Sigmoid colon (tissue), 7 donors: ENCODE results near the gene NTRK3. TPM values are rescaled to one million over a fixed set of nuclear protein-coding genes. Genes with fewer than 3 reads are reported as not detected.

ENCODE experiments used
- DNase-seq: peaks from one replicate; pipeline ENCODE4 v3.0.0-alpha.2; 2019
- H3K27ac ChIP-seq, 4 donors: fragments of 200-600 bp; sonication (generic); one replicate each; pipeline ENCODE4 v1.5.1; 2016 to 2019; ENCODE audit warnings: mild to moderate bottlenecking in 1 of 4
- H3K27me3 ChIP-seq, 3 donors: fragments of 200-600 bp; sonication (generic); one replicate each; pipeline ENCODE4 v1.5.1; 2019; ENCODE audit warnings: mild to moderate bottlenecking in 1 of 3
- H3K36me3 ChIP-seq, 4 donors: fragments of 200-600 bp; sonication (generic); one replicate each; pipeline ENCODE4 v1.5.1; 2016 to 2019
- H3K4me1 ChIP-seq, 4 donors: fragments of 200-600 bp; sonication (generic); one replicate each; pipeline ENCODE4 v1.5.1; 2017 to 2019
- H3K4me3 ChIP-seq, 4 donors: fragments of 200-600 bp; sonication (generic); one replicate each; pipeline ENCODE4 v1.5.1; 2017 to 2019; ENCODE audit warnings: mild to moderate bottlenecking in 2 of 4, moderate library complexity in 1 of 4
- H3K9me3 ChIP-seq, 4 donors: fragments of 200-600 bp in 3 of 4; sonication (generic) in 3 of 4; one replicate each; pipeline versions ENCODE4 v1.5.1 to v1.6.1; 2013 to 2019
- EP300 ChIP-seq, 4 donors: sonication (generic); formaldehyde crosslinking; IDR thresholded peaks; one replicate each; pipeline ENCODE4 v1.6.1; 2017; ENCODE audit warnings: antibody characterized with exemption in 4 of 4
- POLR2A ChIP-seq, 2 donors: fragments of 450-650 bp; IDR thresholded peaks; one replicate each; pipeline ENCODE4 v1.6.1; 2016; ENCODE audit warnings: antibody characterized with exemption in 2 of 2, mild to moderate bottlenecking in 2 of 2, moderate library complexity in 2 of 2
- POLR2AphosphoS5 ChIP-seq, 4 donors: sonication (generic); formaldehyde crosslinking; IDR thresholded peaks; one replicate each; pipeline ENCODE4 v1.6.1; 2017; ENCODE audit warnings: antibody characterized with exemption in 4 of 4
- WGBS, 2 donors: extraction: QIAGEN DNeasy Blood & Tissue Kit; methylation state at CpG; one replicate each; pipeline ENCODE4 v1.1.7; 2013; 5-methylcytosine and 5-hydroxymethylcytosine counted together
- intact Hi-C: fragments of 100-400 bp; cut with DNase I; formaldehyde crosslinking; loops from one replicate; pipeline ENCODE4 v1.15.1; 2023
- polyA plus RNA-seq, 3 donors: library from polyadenylated mRNA; stranded (reverse); fragments of 200-250 nt; gene quantifications; one replicate each; pipeline ENCODE4 v1.2.3, GENCODE V29; 2013
- total RNA-seq, 4 donors: library from RNA; depleted of rRNA; stranded (reverse); fragments of >200 nt; gene quantifications; one replicate each; pipeline ENCODE4 v1.1.0, GENCODE V29; 2016
- TF ChIP-seq, protein P1 (sequence below), 4 experiments: fragments of 450-650 bp in 3 of 4; fragments of 200-600 bp in 1 of 4; IDR thresholded peaks; one replicate each; pipeline ENCODE4 v1.5.1; 2016 to 2019; ENCODE audit warnings: antibody characterized with exemption in 4 of 4, mild to moderate bottlenecking in 3 of 4, moderate library complexity in 2 of 4
- donor health status: healthy with polysubstance abuse.
- donor health status: Bipolar disorder and iron deficiency.
- donor health status: healthy.

NTRK3 gene
- total and polyA plus RNA-seq, 7 donors, result 1.1 to 13.0 (median 3.6) TPM; not detected in 2

DNA sequence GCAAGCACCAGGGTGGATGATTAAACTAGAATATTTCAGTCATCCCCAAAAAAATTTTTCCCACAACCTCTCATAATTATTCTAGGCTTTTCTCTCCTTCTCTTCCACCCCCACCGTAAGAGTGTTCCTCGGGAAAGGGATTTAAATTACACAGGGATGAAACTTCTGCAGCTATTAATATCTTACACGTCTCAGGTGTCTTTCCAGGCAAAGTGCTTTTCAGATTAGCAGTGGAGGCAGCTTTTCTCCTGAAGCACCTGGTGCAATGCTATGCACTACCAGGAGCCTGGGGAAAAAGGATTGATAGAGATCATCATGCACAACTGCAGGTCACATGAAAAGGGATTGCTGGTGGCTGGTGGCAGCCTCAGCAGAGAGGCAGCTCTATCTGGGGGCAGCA, 250.4 kb downstream of the NTRK3 start:
- DNase-seq, result no peak
- WGBS, 2 donors, result 79 to 83% methylated on average over 3 of the region's 3 CpGs
- Histone ChIP-seq H3K36me3 (no peaks in the 10 kb centered on the region), H3K27me3 (no peaks in the 10 kb centered on the region), H3K4me1 (no peaks in the 10 kb centered on the region), H3K4me3 (no peak overlapping the region), H3K27ac (no peak overlapping the region), H3K9me3 (no peaks in the 10 kb centered on the region)
- no peak for TF ChIP-seq POLR2AphosphoS5 (IDR thresholded peaks at IDR 0.05)
- TF ChIP-seq, protein P1, sequence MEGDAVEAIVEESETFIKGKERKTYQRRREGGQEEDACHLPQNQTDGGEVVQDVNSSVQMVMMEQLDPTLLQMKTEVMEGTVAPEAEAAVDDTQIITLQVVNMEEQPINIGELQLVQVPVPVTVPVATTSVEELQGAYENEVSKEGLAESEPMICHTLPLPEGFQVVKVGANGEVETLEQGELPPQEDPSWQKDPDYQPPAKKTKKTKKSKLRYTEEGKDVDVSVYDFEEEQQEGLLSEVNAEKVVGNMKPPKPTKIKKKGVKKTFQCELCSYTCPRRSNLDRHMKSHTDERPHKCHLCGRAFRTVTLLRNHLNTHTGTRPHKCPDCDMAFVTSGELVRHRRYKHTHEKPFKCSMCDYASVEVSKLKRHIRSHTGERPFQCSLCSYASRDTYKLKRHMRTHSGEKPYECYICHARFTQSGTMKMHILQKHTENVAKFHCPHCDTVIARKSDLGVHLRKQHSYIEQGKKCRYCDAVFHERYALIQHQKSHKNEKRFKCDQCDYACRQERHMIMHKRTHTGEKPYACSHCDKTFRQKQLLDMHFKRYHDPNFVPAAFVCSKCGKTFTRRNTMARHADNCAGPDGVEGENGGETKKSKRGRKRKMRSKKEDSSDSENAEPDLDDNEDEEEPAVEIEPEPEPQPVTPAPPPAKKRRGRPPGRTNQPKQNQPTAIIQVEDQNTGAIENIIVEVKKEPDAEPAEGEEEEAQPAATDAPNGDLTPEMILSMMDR (IDR thresholded peaks at IDR 0.05), result no peak
- TF ChIP-seq EP300 (IDR thresholded peaks at IDR 0.05), result no peak
- TF ChIP-seq POLR2A (IDR thresholded peaks at IDR 0.05), result no peak
- intact Hi-C loops, result no loop called here

DNA sequence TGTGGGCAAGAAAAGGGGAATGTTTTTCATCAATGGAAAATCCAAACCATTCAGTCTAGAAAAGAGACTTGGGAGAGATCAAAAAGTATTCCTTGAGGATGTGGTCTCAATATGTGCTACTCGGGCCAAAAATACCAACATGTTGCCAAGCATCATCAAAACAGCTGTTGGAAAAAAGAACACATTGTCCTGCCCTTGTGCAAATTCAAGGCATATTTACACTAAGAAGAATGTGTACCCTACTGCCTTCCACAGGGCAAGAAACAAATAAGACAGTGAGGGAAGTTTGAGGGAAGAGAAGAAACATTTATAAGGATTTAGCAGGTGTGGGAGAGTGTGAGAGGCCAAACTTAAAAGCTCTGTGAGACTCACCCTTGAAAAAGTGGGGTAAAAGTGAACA, 252.1 kb downstream of the NTRK3 start:
- intact Hi-C loops, result no loop called here
- no peaks in the 10 kb centered on the region for H3K9me3 ChIP-seq
- WGBS, 2 donors, result 47 to 68% methylated on average over 1 of the region's 1 CpG
- no peak for DNase-seq
- no peaks in the 10 kb centered on the region for H3K36me3 ChIP-seq
- H3K27me3 ChIP-seq, result no peaks in the 10 kb centered on the region
- H3K27ac ChIP-seq, result no peak overlapping the region
- H3K4me3 ChIP-seq, result no peak overlapping the region
- H3K4me1 ChIP-seq, result no peaks in the 10 kb centered on the region
- TF ChIP-seq POLR2A (IDR thresholded peaks at IDR 0.05), result no peak
- TF ChIP-seq, protein P1 (IDR thresholded peaks at IDR 0.05), result no peak
- TF ChIP-seq EP300 (IDR thresholded peaks at IDR 0.05), result no peak
- no peak for TF ChIP-seq POLR2AphosphoS5 (IDR thresholded peaks at IDR 0.05)

DNA sequence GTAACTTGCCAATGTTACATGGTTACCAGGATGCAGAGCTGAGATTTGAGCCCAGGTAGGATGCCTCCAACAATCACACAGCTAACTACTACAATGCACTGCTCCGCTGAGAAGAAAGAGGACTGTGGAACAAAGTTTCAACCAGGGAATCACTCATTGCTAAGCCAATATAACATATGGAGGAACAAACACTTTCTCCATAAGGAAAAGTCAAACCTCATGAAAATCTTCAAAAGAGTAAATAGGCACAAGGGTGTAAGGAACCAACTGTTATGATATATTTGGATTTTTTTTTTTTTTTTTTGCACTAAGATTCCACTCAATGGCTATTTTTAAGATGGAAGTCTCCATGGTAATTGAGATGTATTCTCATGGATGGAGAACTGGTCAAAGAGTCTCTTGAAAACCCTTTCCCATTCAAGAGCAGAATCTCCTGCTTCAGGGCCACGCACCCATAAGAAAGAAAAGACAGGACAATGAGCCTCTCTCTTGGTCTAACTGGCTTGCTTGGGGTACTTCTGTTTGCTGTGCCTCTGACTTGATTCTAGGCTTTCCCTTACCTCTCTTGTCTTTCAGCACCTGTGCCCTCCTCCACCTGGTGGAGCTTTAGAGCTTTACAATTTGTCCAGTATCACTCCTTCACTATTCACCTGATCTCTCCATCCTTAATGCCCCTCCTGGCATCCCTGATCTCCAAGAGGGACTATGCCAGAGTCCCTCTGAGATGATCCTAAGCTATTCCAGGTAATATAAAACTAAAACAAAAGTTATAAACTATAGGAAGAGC, 252.8 kb downstream of the NTRK3 start:
- Histone ChIP-seq H3K36me3 (no peaks in the 10 kb centered on the region), H3K27me3 (no peaks in the 10 kb centered on the region), H3K4me1 (no peaks in the 10 kb centered on the region), H3K9me3 (no peaks in the 10 kb centered on the region), H3K27ac (no peak overlapping the region), H3K4me3 (no peak overlapping the region)
- no peak for TF ChIP-seq POLR2A (IDR thresholded peaks at IDR 0.05)
- no peak for TF ChIP-seq EP300 (IDR thresholded peaks at IDR 0.05)
- TF ChIP-seq POLR2AphosphoS5 (IDR thresholded peaks at IDR 0.05), result no peak
- TF ChIP-seq, protein P1 (IDR thresholded peaks at IDR 0.05), result no peak
- WGBS, 2 donors, result 85 to 90% methylated on average over 2 of the region's 2 CpGs
- intact Hi-C loops, result no loop called here
- no peak for DNase-seq

GRCh38 chr15:88002706-88003105, 253.8 kb downstream of the NTRK3 start:
- H3K27me3 ChIP-seq, result no peaks in the 10 kb centered on the region
- DNase-seq, result no peak
- no peak overlapping the region for H3K27ac ChIP-seq
- H3K36me3 ChIP-seq, result no peaks in the 10 kb centered on the region
- TF ChIP-seq, protein P1 (IDR thresholded peaks at IDR 0.05), result no peak
- TF ChIP-seq EP300 (IDR thresholded peaks at IDR 0.05) (no peak), POLR2AphosphoS5 (IDR thresholded peaks at IDR 0.05) (no peak), POLR2A (IDR thresholded peaks at IDR 0.05) (no peak)
- no peaks in the 10 kb centered on the region for H3K9me3 ChIP-seq
- H3K4me1 ChIP-seq, result no peaks in the 10 kb centered on the region
- no peak overlapping the region for H3K4me3 ChIP-seq
- WGBS, 2 donors, result 46 to 63% methylated on average over 4 of the region's 4 CpGs
- intact Hi-C loops, result no loop called here

- no peak overlapping the region for H3K4me3 ChIP-seq
- H3K4me1 ChIP-seq, result no peaks in the 10 kb centered on the region
- TF ChIP-seq EP300 (IDR thresholded peaks at IDR 0.05) (no peak), POLR2AphosphoS5 (IDR thresholded peaks at IDR 0.05) (no peak), POLR2A (IDR thresholded peaks at IDR 0.05) (no peak)
- TF ChIP-seq, protein P1 (IDR thresholded peaks at IDR 0.05), result no peak
- no peak for DNase-seq
- no peaks in the 10 kb centered on the region for H3K9me3 ChIP-seq
- intact Hi-C loops, result no loop called here
- H3K36me3 ChIP-seq, result no peaks in the 10 kb centered on the region
- H3K27ac ChIP-seq, result no peak overlapping the region
- H3K27me3 ChIP-seq, result no peaks in the 10 kb centered on the region
These were observed 257.9 kb downstream of the NTRK3 start for GRCh38 chr15:87998630-87999029.
